GM12801 (cell line): ENCODE measurements around the gene SASH3.

Experiments used
- TF ChIP-seq, protein P1 (sequence below): IDR thresholded peaks from one replicate; pipeline ENCODE4 v1.5.1; 2011; ENCODE audit warnings: control low read depth; ENCODE audit not compliant: insufficient read length; ENCODE audit errors: extremely low read depth

Gene SASH3

DNA sequence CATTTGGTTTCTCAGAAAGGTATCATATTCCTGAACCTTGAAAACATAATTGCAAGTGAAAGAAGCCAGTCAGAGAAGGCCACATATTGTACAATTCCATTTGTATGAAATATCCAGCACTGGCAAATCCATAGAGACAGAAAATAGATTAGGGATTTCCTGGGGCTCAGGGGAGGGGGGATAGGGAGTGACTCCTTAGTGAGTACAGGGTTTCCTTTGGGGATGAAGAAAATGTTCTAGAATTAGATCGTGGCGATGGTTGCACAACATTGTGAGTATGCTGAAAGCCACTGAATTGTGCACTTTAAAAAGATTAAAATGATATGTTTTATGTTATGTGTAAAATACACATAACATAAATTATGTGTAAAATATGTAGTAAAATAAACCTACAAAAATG is 30.7 kb upstream of the SASH3 start:
- TF ChIP-seq, protein P1, sequence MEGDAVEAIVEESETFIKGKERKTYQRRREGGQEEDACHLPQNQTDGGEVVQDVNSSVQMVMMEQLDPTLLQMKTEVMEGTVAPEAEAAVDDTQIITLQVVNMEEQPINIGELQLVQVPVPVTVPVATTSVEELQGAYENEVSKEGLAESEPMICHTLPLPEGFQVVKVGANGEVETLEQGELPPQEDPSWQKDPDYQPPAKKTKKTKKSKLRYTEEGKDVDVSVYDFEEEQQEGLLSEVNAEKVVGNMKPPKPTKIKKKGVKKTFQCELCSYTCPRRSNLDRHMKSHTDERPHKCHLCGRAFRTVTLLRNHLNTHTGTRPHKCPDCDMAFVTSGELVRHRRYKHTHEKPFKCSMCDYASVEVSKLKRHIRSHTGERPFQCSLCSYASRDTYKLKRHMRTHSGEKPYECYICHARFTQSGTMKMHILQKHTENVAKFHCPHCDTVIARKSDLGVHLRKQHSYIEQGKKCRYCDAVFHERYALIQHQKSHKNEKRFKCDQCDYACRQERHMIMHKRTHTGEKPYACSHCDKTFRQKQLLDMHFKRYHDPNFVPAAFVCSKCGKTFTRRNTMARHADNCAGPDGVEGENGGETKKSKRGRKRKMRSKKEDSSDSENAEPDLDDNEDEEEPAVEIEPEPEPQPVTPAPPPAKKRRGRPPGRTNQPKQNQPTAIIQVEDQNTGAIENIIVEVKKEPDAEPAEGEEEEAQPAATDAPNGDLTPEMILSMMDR, result no peak

DNA sequence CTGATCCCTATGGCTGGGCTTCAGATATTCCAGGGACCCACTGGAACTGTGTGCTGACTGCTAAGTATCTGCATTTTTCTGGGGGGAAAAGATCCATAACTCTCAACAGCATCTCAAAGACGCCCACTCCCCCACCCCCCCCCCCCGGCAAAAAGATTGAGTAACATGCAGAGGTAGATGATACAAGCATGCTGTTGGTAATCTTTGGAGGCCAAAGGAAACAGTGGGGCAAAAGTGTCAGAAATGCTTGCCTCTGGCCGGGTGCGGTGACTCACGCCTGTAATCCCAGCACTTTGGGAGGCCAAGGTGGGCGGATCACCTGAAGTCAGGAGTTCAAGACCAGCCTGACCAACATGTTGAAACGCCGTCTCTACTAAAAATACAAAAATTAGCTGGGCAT is 28.8 kb upstream of the SASH3 start:
- TF ChIP-seq, protein P1, result no peak

DNA sequence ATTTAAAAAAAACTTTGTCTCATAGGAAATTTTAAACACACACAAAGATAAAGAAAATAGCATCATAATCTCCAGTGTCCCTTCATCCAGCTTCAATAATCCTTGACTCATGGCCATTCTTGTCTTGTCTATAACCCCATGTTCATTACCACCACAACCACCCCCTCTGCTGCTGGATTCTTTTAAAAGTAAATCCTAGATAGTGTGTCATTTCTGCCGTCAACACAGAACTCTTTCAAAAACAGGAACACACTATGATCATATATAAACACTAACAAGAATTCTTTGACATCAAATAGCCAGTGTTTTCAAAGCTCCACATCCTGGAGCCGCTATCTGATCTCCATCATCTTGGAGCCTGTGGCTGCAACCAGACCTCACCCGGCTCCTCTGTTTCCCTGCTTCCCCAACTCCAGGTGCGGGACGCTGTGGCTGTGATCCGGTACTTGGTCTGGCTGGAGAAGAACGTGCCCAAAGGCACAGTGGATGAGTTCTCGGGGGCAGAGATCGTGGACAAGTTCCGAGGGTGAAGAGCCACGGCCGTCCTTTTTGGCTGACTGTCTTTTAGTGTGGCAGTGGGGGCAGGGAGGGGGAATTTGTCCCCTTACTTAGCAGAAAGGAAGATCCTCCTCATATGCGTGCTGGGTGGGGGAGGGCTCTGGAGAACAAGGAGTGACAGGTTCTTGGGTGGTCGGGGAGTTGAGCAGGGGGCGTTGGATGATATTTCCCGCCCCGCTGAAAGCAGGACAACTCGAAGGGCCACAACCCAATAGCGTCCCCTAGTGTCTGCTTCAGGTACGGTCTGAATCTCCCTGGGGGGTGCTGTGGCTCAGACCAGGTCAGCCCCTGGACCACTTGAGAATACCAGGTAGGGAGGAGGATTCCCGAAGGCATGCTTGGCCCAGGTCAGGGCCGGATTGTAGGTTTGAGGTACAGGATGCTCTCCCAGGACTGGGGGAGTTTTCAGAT is 25.4 kb upstream of the SASH3 start:
- TF ChIP-seq, protein P1, result no peak

DNA sequence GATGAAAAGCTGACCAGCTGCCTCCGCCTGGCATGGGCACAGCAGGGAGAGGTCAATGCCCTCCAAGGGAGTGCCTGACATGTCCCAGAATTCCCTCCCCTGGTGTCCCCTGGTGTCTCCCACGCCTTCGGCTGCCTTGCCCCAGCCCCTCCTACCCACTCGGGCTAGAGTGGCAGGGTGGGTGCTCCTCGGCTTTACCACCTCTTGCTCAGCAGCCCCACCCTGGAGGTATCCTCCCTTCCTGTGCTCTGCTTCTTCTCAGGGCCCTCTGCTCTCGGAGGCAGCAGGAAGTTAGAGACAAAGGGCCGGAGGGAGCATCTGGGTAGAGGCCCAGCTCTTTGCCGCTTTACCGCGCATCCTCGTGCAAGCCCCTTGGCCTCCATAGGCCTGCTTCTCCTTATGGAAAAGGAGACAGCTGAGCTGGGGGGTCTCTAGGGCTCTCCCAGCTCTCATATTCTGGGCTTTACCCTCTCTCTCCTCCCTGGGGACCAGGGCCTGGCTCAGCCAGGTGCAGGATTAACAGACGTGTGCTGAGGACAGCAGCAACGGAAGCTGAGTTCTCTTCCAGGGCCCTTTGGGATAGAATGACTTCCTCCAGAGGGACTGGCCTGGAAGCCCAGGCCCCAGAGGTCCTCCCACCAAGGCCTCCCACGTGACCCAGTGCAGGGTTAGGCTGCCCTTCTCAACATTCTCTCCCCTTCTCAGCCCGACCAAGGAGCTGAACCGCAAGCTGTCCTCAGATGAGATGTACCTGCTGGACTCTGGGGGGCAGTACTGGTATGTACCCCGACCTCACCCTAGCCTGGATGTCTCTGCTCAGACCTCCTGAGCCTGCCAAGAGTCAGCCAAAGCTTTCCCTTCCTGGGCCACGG is 23.7 kb upstream of the SASH3 start:
- TF ChIP-seq, protein P1, result no peak

DNA sequence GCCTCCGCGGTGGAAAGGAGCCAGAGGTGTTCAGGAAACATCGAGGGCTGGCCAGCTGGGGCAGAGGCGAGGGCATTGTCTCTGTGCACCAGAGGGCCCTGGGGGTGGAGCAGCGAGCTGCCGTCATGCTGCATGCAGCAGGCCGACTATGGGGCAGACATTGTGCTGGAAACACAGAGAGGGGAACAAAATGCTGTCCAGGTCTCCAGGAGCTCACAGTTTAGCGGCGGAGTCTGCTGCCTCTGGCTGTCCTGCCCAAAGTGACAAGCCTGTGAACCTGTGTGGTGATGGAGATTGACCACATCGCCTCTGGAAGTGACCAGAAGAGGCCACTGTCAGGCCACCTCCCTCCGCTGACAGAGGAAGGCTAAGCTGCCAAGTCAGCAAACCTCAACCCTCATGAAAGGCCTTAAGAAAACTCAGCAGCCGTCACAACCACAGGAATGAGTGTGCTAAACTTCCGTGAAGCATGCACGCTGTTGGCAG is 20.1 kb upstream of the SASH3 start:
- TF ChIP-seq, protein P1, result no peak

DNA sequence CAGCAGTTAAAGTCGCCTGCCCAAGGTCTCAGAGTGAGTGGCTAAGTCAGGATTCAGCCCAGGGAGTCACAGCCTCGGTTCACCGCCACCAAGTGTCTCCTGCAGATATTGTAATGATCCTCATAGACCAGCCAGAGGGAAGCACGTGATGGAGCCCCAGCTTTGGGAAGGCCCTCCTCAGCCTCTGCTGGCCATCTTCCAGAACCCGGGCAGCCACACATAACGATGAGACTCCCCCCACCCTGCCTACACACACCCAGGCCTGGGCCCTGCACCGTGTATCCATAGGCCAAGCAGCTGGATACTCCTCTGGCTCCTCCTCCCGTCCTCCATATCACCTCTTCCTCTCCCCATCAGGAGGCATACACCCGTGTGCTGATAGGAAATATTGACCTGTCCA is 19.6 kb upstream of the SASH3 start:
- TF ChIP-seq, protein P1, result no peak

DNA sequence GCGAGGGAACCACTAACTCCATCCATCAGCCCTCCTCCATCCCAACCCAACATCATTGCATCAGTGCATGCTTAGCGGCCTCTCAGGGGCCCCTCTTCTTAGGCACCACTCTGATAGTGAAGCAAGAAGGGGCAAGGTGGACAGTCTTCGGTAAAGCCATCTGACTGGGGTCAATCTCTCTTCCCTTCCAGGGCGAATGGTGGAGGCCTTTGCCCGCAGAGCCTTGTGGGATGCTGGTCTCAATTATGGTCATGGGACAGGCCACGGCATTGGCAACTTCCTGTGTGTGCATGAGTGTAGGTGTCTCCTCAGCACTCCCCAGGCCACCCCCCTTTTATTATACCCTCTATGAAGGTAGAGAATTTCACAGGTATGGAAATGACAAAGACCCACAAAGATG is 18.8 kb upstream of the SASH3 start:
- TF ChIP-seq, protein P1, result no peak
